Measurements from ENCODE around the gene ZFAND6. TPM values are rescaled to one million over a fixed set of nuclear protein-coding genes. Genes with fewer than 3 reads are reported as not detected.
"Not testable (repeated sequence)": the region's sequence is repeated elsewhere in the genome, so short reads cannot be mapped to it uniquely, and the experiment has no call there.

ZFAND6 gene
- total RNA-seq, 1 donor from 2014 or later: 36.4 TPM

- DNase-seq (ENCODE audit: low spot score): no peak
- no peak for ATAC-seq
Measured at GRCh38 chr15:80138961-80139360, 79.5 kb downstream of the ZFAND6 start.

- ATAC-seq (no peak), DNase-seq (ENCODE audit: low spot score) (no peak)
Measured at GRCh38 chr15:80140909-80141308, 81.4 kb downstream of the ZFAND6 start.

GRCh38 chr15:80141916-80142598 is 82.6 kb downstream of the ZFAND6 start:
- ATAC-seq (peak; percentile 66), DNase-seq (ENCODE audit: low spot score) (no peak)

- ATAC-seq (no peak), DNase-seq (ENCODE audit: low spot score) (no peak)
Measured at GRCh38 chr15:80142646-80143045, 83.2 kb downstream of the ZFAND6 start.

- DNase-seq (ENCODE audit: low spot score) (peak; percentile 61), ATAC-seq (peak; percentile 18)
Measured at GRCh38 chr15:80151148-80151547, 91.7 kb downstream of the ZFAND6 start.

GRCh38 chr15:80151576-80151975 is 92.1 kb downstream of the ZFAND6 start:
- DNase-seq (ENCODE audit: low spot score) (no peak), ATAC-seq (no peak)

GRCh38 chr15:80152180-80152895 is 92.9 kb downstream of the ZFAND6 start:
- ATAC-seq (peak; percentile 77), DNase-seq (ENCODE audit: low spot score) (peak; percentile 98)

GRCh38 chr15:80152896-80153876 is 93.7 kb downstream of the ZFAND6 start, which contains the start of gene FAH:
Gene FAH (plus strand): TSS chr15:80152999. CDS start chr15:80153055, 56 bp downstream.
- DNase-seq (ENCODE audit: low spot score): peak; percentile 51
- ATAC-seq: peak; percentile 74

- DNase-seq (ENCODE audit: low spot score) (no peak), ATAC-seq (no peak)
Measured at GRCh38 chr15:80153900-80154299, 94.4 kb downstream of the ZFAND6 start.

- DNase-seq (ENCODE audit: low spot score) (peak; percentile 87), ATAC-seq (peak; percentile 61)
Measured at GRCh38 chr15:80154336-80154735, 94.9 kb downstream of the ZFAND6 start.

GRCh38 chr15:80155001-80155377 is 95.5 kb downstream of the ZFAND6 start:
- ATAC-seq: no peak
- DNase-seq (ENCODE audit: low spot score): no peak

GRCh38 chr15:80155378-80156175 is 96.1 kb downstream of the ZFAND6 start:
- DNase-seq (ENCODE audit: low spot score); ATAC-seq: not testable (repeated sequence)

- ATAC-seq: no peak
Measured at GRCh38 chr15:80156176-80156720, 96.8 kb downstream of the ZFAND6 start.

GRCh38 chr15:80157215-80157614 is 97.7 kb downstream of the ZFAND6 start:
- DNase-seq (ENCODE audit: low spot score) (no peak), ATAC-seq (no peak)

More at GRCh38 chr15:80156176-80156720, 96.8 kb downstream of the ZFAND6 start:
- DNase-seq (ENCODE audit: low spot score): no peak

GRCh38 chr15:80159301-80159700 is 99.8 kb downstream of the ZFAND6 start:
- ATAC-seq (no peak), DNase-seq (ENCODE audit: low spot score) (no peak)

GRCh38 chr15:80159811-80160569 is 100.5 kb downstream of the ZFAND6 start:
- ATAC-seq (no peak), DNase-seq (ENCODE audit: low spot score) (no peak)

- ATAC-seq: peak; percentile 60
- DNase-seq (ENCODE audit: low spot score): peak; percentile 88
Measured at GRCh38 chr15:80160570-80161156, 101.2 kb downstream of the ZFAND6 start.

- DNase-seq (ENCODE audit: low spot score) (no peak), ATAC-seq (no peak)
Measured at GRCh38 chr15:80161468-80162016, 102.1 kb downstream of the ZFAND6 start.

Data from left lobe of liver (tissue), 2 donors.